Activated naive CD8-positive, alpha-beta T cell treated with anti-CD3 and anti-CD28 coated beads, Interleukin-2, amount 10 ng/mL, durations not matched to agents 7 days and 5 days (primary cell): Measurements from ENCODE around the gene PCOLCE2. TPM values are rescaled to one million over a fixed set of nuclear protein-coding genes. Genes with fewer than 3 reads are reported as not detected.

Experiments used
- ATAC-seq: fragments of 150-1000 bp; cut with Tn5 transposase; one replicate; pipeline ENCODE4 v1.10.0; 2021; ENCODE audit warnings: low read depth, moderate library complexity
- POLR2A ChIA-PET: fragments of 350-600 bp; sonication (Branson Sonifier 250); formaldehyde crosslinking; loops from one replicate; lab custom pipeline; 2021; ENCODE audit warnings: antibody characterized with exemption; lab: Charles Lee
- DNase-seq: peaks from one replicate; pipeline ENCODE4 v3.0.0; 2021
- H3K27ac Mint-ChIP-seq: one replicate; pipeline ENCODE4 v1.8.0; 2022; ENCODE audit warnings: mild to moderate bottlenecking, mixed read lengths
- H3K27me3 Mint-ChIP-seq: one replicate; pipeline ENCODE4 v1.8.0; 2022; ENCODE audit warnings: mild to moderate bottlenecking, moderate library complexity, mixed read lengths
- H3K36me3 Mint-ChIP-seq: one replicate; pipeline ENCODE4 v1.8.0; 2021; ENCODE audit warnings: mild to moderate bottlenecking, mixed read lengths
- H3K4me1 Mint-ChIP-seq: one replicate; pipeline ENCODE4 v1.8.0; 2021; ENCODE audit warnings: mixed read lengths
- H3K4me3 Mint-ChIP-seq: one replicate; pipeline ENCODE4 v1.8.0; 2022; ENCODE audit warnings: mild to moderate bottlenecking, moderate library complexity, mixed read lengths
- H3K9me3 Mint-ChIP-seq: one replicate; pipeline ENCODE4 v1.8.0; 2021; ENCODE audit warnings: mixed read lengths
- total RNA-seq, 2 experiments: library from RNA; stranded (reverse); gene quantifications; one replicate each; pipeline ENCODE4 v1.2.3, GENCODE V29; 2021

Gene PCOLCE2, protein sequence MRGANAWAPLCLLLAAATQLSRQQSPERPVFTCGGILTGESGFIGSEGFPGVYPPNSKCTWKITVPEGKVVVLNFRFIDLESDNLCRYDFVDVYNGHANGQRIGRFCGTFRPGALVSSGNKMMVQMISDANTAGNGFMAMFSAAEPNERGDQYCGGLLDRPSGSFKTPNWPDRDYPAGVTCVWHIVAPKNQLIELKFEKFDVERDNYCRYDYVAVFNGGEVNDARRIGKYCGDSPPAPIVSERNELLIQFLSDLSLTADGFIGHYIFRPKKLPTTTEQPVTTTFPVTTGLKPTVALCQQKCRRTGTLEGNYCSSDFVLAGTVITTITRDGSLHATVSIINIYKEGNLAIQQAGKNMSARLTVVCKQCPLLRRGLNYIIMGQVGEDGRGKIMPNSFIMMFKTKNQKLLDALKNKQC
- not detected for total RNA-seq

- H3K4me3 Mint-ChIP-seq: peak within 1 kb of the TSS; percentile 65
- ATAC-seq: peak; percentile 71
Observed at GRCh38 chr3:142888481-142889211, at the start of gene PCOLCE2. PCOLCE2 (minus strand) TSS chr3:142889083; CDS start chr3:142888896, 187 bp downstream.

GRCh38 chr3:142935963-142936362, 47.1 kb upstream of the PCOLCE2 start:
- Mint-ChIP-seq H3K4me3 (no peak overlapping the region), H3K36me3 (no peaks in the 10 kb centered on the region), H3K9me3 (no peaks in the 10 kb centered on the region), H3K27me3 (no peaks in the 10 kb centered on the region), H3K27ac (no peak overlapping the region), H3K4me1 (no peaks in the 10 kb centered on the region)
- POLR2A ChIA-PET: no interaction called here
- DNase-seq (no peak), ATAC-seq (no peak)

More at GRCh38 chr3:142888481-142889211, at the start of gene PCOLCE2:
- peaks cover 65% of the 10 kb centered on the region for H3K27me3 Mint-ChIP-seq
- peak; percentile 51 for DNase-seq
- no peaks in the 10 kb centered on the region for H3K9me3 Mint-ChIP-seq
- no peak within 1 kb of the TSS for H3K27ac Mint-ChIP-seq
- POLR2A ChIA-PET: no interaction called here
- no peaks in the 10 kb centered on the region for H3K36me3 Mint-ChIP-seq
- H3K4me1 Mint-ChIP-seq: peaks cover 5% of the 10 kb centered on the region

DNA sequence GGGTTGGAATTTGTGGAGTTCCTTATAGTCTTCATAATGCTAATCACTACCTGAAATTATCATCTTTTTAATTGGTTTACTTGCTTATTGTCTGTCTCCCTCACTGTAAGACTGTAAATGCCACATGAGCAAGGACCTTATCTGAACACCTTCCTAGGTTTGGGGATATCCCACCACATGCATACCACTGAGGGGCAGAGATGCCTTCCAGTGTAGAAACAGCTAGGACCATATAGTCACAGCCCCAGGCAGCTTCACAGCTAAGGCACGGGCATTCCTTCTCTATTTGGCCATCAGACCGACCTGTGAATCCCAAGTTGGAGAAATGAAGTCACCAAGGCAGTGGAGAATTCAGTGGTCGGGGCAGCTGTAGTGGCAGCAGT, 46.0 kb upstream of the PCOLCE2 start:
- ATAC-seq (no peak), DNase-seq (no peak)
- POLR2A ChIA-PET: no interaction called here
- no peaks in the 10 kb centered on the region for H3K4me1 Mint-ChIP-seq
- H3K4me3 Mint-ChIP-seq: no peak overlapping the region
- H3K9me3 Mint-ChIP-seq: no peaks in the 10 kb centered on the region
- H3K36me3 Mint-ChIP-seq: no peaks in the 10 kb centered on the region
- H3K27ac Mint-ChIP-seq: no peak overlapping the region
- H3K27me3 Mint-ChIP-seq: no peaks in the 10 kb centered on the region

DNA sequence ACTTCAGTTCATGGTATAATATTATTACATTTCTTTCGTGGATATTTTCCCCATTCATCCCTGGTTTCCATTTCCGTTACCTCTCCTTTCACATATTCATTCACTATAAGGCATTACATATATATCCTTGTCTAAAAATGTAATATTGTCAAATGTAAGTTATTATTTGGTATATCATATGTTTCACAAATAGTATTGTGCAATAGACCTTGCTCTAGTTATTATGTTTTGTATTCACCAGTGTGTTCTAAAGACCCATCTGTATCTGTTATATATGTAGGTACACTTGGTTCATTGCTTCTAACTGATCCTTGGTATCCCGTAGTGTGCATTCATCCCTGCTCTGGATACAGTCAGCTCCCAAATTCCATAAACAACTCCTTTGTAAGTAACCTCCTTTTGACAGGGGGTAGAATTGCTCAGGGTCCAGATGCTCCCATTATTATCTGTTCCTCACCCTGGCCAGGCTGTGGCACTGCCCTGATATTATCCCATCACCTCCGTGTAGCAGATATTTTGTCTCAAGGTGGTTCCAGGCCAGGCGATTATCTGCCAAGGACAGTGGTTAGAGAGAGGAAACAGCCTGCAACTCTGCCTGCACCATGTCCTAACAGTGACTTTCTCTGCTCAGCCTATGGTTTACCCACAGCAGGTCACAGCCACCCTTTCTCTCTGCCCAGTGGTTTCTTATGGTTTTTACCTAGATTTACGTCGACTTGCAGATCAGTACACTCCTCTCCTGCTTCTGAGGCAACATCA, 45.4 kb upstream of the PCOLCE2 start:
- H3K4me3 Mint-ChIP-seq: no peak overlapping the region
- no peaks in the 10 kb centered on the region for H3K36me3 Mint-ChIP-seq
- H3K9me3 Mint-ChIP-seq: no peaks in the 10 kb centered on the region
- no peak overlapping the region for H3K27ac Mint-ChIP-seq
- H3K27me3 Mint-ChIP-seq: no peaks in the 10 kb centered on the region
- H3K4me1 Mint-ChIP-seq: no peaks in the 10 kb centered on the region
- POLR2A ChIA-PET: no interaction called here
- ATAC-seq (no peak), DNase-seq (no peak)

- ATAC-seq (peak; percentile 81), DNase-seq (peak; percentile 36)
- no peaks in the 10 kb centered on the region for H3K4me1 Mint-ChIP-seq
- H3K27me3 Mint-ChIP-seq: peaks cover 2% of the 10 kb centered on the region
- POLR2A ChIA-PET: no interaction called here
- H3K4me3 Mint-ChIP-seq: no peak overlapping the region
- no peak overlapping the region for H3K27ac Mint-ChIP-seq
- no peaks in the 10 kb centered on the region for H3K9me3 Mint-ChIP-seq
- no peaks in the 10 kb centered on the region for H3K36me3 Mint-ChIP-seq
Observed at GRCh38 chr3:142931222-142931621, 42.3 kb upstream of the PCOLCE2 start.

GRCh38 chr3:142930463-142930862, 41.6 kb upstream of the PCOLCE2 start:
- Mint-ChIP-seq H3K27me3 (peaks cover 2% of the 10 kb centered on the region), H3K4me3 (no peak overlapping the region), H3K27ac (no peak overlapping the region), H3K36me3 (no peaks in the 10 kb centered on the region), H3K9me3 (no peaks in the 10 kb centered on the region), H3K4me1 (no peaks in the 10 kb centered on the region)
- DNase-seq (no peak), ATAC-seq (no peak)
- POLR2A ChIA-PET: no interaction called here

DNA sequence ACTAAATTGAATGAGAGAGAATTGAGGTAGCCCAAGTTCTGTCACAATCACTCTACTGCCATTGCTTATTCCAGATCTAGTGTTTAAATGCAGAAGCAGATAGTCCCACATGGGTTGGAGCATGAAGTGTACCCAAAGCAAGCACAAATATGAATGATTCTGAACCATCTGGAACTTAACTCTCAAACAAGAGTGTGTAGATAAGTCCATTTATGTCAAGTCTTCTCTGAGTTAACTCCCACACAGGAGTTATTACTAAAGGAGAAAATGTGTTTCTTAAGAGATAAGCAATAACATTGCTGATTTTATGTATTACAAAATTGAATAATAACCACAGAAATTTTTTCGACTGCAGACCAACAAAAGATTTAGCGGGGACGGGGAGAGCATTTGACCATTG, 41.0 kb upstream of the PCOLCE2 start:
- Mint-ChIP-seq H3K27ac (no peak overlapping the region), H3K36me3 (no peaks in the 10 kb centered on the region), H3K4me3 (no peak overlapping the region), H3K27me3 (peaks cover 4% of the 10 kb centered on the region), H3K4me1 (no peaks in the 10 kb centered on the region), H3K9me3 (no peaks in the 10 kb centered on the region)
- DNase-seq (no peak), ATAC-seq (no peak)
- POLR2A ChIA-PET: no interaction called here

- Mint-ChIP-seq H3K36me3 (peaks cover 3% of the 10 kb centered on the region), H3K27me3 (peaks cover 10% of the 10 kb centered on the region)
- no peak for ATAC-seq
Observed at GRCh38 chr3:142929109-142929508, 40.2 kb upstream of the PCOLCE2 start.

GRCh38 chr3:142926368-142926944, 37.6 kb upstream of the PCOLCE2 start:
- Mint-ChIP-seq H3K36me3 (peaks cover 3% of the 10 kb centered on the region), H3K27me3 (peaks cover 12% of the 10 kb centered on the region), H3K4me1 (no peaks in the 10 kb centered on the region), H3K27ac (no peak overlapping the region), H3K9me3 (peaks cover 3% of the 10 kb centered on the region), H3K4me3 (no peak overlapping the region)
- no peak for ATAC-seq
- POLR2A ChIA-PET: no interaction called here
- no peak for DNase-seq

More at GRCh38 chr3:142929109-142929508, 40.2 kb upstream of the PCOLCE2 start:
- POLR2A ChIA-PET: no interaction called here
- Mint-ChIP-seq H3K27ac (no peak overlapping the region), H3K4me3 (no peak overlapping the region), H3K9me3 (peaks cover 3% of the 10 kb centered on the region), H3K4me1 (no peaks in the 10 kb centered on the region)
- DNase-seq: no peak

DNA sequence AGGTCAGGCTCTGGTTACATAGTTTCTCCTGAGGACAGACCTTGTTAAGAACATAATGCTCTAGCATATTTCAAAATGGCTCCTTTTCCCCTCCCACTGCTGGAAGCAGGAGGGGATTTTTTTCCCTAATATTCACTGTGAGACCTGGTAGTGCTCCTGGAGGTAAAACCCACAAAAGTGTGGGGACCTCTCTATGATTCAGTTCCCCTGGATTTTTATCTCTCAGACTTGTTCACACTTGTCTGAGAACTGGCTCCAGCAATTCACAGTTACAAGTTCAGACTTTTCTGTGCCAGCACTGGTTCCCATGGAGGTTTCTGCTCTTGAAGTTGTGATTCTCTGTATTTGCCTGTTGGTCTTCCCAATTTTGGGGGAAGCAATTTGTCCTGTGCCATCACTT, 36.3 kb upstream of the PCOLCE2 start:
- POLR2A ChIA-PET: no interaction called here
- H3K4me1 Mint-ChIP-seq: no peaks in the 10 kb centered on the region
- H3K27ac Mint-ChIP-seq: no peak overlapping the region
- H3K27me3 Mint-ChIP-seq: peaks cover 15% of the 10 kb centered on the region
- H3K4me3 Mint-ChIP-seq: no peak overlapping the region
- no peak for DNase-seq
- H3K36me3 Mint-ChIP-seq: peaks cover 3% of the 10 kb centered on the region
- H3K9me3 Mint-ChIP-seq: peaks cover 3% of the 10 kb centered on the region
- ATAC-seq: no peak

DNA sequence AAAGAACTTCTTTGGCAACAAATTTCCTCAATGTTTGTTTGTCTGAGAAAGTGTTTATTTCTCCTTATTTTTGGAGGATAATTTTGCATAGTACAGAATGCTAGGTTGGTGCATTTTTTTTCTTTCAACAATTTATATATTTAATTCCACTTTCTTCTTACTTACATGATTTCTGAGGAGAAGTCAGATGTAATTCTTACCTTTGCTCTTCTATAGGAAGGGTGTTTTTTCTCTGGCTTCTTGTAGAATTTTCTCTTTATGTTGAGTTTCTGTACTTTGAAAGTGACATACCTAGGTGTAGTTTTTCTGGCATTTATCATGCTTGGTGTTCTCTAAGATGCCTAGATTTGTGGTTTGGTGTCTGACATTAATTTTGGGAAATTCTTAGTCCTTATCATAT, 34.8 kb upstream of the PCOLCE2 start:
- H3K9me3 Mint-ChIP-seq: peaks cover 3% of the 10 kb centered on the region
- H3K4me3 Mint-ChIP-seq: no peak overlapping the region
- H3K36me3 Mint-ChIP-seq: peaks cover 3% of the 10 kb centered on the region
- POLR2A ChIA-PET: no interaction called here
- ATAC-seq: no peak
- no peaks in the 10 kb centered on the region for H3K4me1 Mint-ChIP-seq
- DNase-seq: no peak
- H3K27me3 Mint-ChIP-seq: peaks cover 26% of the 10 kb centered on the region
- H3K27ac Mint-ChIP-seq: no peak overlapping the region

DNA sequence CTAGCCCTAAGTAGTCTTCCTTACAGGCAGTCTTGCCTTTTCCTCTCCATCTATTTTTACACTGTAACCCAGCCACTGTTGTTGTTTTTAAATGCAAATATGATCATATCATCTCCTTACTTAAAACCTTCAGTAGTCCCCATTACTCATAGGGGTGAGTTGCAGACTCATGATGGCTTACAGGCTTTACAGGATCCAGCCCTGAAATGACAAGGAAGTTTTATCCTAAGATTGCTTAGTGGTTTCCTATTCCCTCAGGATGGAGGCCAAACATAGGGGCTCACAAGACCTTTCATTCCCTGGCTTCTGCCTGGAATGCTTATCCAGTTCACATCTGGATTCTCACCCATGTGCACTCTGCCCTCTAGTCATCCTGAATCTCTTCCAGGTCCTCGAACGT, 27.7 kb upstream of the PCOLCE2 start:
- H3K27me3 Mint-ChIP-seq: peaks cover 35% of the 10 kb centered on the region
- no peak overlapping the region for H3K27ac Mint-ChIP-seq
- H3K4me1 Mint-ChIP-seq: no peaks in the 10 kb centered on the region
- DNase-seq: no peak
- H3K4me3 Mint-ChIP-seq: no peak overlapping the region
- no peak for ATAC-seq
- no peaks in the 10 kb centered on the region for H3K9me3 Mint-ChIP-seq
- no peaks in the 10 kb centered on the region for H3K36me3 Mint-ChIP-seq
- POLR2A ChIA-PET: no interaction called here

DNA sequence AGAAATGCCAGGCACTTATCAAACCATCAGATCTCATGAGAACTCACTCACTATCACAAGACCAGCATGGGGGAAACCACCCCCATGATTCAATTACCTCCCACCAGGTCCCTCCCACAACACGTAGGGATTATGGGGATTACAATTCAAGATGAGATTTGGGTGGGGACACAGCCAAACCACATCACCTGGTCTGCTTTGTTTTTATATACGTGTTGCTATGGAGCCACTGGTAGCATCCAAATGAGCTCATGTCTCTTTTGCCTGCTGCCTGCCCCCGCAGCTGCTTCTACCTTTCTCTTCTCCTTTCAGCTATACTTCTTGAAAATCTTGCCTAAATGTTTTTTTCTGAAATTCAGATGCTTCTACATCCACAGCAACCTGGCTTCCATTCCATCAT, 26.8 kb upstream of the PCOLCE2 start:
- H3K4me1 Mint-ChIP-seq: no peaks in the 10 kb centered on the region
- ATAC-seq (no peak), DNase-seq (no peak)
- H3K9me3 Mint-ChIP-seq: no peaks in the 10 kb centered on the region
- H3K36me3 Mint-ChIP-seq: no peaks in the 10 kb centered on the region
- no peak overlapping the region for H3K27ac Mint-ChIP-seq
- POLR2A ChIA-PET: no interaction called here
- peaks cover 35% of the 10 kb centered on the region for H3K27me3 Mint-ChIP-seq
- H3K4me3 Mint-ChIP-seq: no peak overlapping the region
